ENCODE measurements around the gene MED13.

MED13 gene

DNA sequence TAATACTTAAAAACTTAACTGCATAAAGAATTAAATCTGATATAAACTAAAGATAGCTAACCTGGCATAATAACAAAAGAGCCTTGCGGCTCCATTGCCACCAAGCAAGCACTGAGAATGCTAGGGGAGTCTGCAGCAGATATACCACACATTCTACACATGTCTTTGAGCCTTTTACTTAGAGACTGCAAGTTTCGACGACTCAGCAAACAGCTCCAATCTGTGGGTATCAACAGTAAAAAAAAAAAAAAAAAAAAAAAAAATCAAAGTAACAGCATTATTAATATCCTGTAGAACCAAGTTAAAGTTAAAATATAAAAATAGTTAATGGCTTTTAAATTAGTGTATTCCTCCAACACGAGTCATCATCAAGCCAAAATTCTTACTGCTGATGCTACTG is 109.5 kb downstream of the MED13 start:
- ChIA-PET POLR2A (no interaction called here), CTCF (interaction anchor here (1.5 kb wide), 1 partner anchor 154 kb away, joined by 6 read pairs; no protein-coding TSS in a partner anchor)
- no peak for DNase-seq (ENCODE audit: low read depth, low spot score)
- no peak for TF ChIP-seq CTCF (IDR thresholded peaks at IDR 0.05; ENCODE audit: insufficient read depth, low read length, missing control alignments)
- no peak overlapping the region for H3K4me3 ChIP-seq (ENCODE audit: low read depth, low read length)

DNA sequence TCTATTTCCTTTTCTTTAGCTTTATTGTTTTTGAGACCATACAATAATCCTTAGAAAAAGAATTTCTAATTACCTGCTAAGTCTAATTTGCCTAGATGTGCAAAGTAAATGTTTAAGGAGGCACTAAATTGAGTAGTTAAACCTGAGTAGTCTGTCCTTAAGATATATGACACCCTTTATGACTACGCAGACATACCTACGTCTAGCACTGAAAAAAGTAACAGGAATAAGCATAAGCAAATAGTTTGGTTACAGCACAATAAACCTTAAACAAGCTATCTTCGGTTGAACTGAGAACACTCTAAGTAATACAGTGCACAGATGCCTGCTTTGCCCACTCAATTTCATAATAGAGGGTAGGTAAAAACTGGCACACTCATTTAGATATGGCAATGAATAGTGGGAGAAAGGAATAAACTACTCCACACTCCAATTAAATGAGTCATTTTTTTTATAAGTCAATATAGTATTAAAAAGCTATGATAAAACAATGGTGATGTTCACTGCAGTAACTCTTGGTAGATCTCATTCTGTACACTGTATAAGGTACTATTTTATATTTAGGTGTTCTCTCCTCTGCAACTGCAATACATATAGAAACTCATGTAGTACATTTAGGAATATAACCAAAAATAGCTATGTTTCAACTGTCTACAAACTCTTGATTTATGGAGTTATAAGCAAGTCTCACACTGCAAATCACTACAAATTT is 117.6 kb downstream of the MED13 start:
- DNase-seq (ENCODE audit: low read depth, low spot score) = no peak
- CTCF ChIA-PET = interaction anchor here (1.0 kb wide), 1 partner anchor 9 kb away, joined by 3 read pairs; no protein-coding TSS in a partner anchor
- H3K4me3 ChIP-seq (ENCODE audit: low read depth, low read length) = no peak overlapping the region
- no peak for TF ChIP-seq CTCF (IDR thresholded peaks at IDR 0.05; ENCODE audit: insufficient read depth, low read length, missing control alignments)
- POLR2A ChIA-PET = no interaction called here

DNA sequence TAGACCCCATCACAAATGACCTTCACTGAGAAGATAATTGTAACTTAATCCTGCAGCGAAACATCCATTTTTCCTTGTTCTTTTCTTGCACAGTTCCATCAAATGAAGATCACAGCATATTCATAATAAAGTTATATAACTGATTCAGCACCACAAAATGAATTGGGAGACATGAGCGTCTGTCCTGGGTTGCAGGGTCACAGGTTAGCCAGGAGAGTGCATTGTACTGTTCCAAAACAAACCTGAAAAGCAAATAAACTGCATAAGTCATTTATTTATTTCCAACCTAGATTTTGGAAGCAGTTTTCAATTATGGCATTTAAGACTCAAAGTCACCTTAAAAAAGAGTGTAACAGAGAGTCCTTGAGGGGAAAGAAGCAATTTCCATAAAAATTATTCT is 118.7 kb downstream of the MED13 start:
- no peak for DNase-seq (ENCODE audit: low read depth, low spot score)
- ChIA-PET POLR2A (no interaction called here), CTCF (no interaction called here)
- TF ChIP-seq CTCF (IDR thresholded peaks at IDR 0.05; ENCODE audit: insufficient read depth, low read length, missing control alignments) = no peak
- no peak overlapping the region for H3K4me3 ChIP-seq (ENCODE audit: low read depth, low read length)

DNA sequence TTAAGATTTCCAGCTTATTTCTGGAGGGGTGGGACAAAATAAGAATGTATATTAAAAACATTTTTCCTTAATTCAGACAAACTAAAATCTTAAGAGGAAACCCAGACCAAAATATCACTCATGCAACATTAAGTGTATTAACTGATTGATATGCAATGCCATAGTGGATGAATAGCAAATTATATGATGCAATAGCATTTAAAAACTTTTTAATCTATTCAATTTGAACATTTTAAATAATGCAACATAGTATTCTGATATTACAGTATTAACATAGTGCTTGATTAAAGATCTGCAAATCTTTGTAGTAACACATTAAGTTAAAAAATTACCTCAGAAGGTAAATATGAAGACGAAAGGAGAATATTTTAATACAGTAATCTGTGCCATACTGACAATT is 122.0 kb downstream of the MED13 start:
- ChIA-PET CTCF (interaction anchor here (2.0 kb wide), 1 partner anchor 123 kb away, joined by 7 read pairs; no protein-coding TSS in a partner anchor), POLR2A (no interaction called here)
- H3K4me3 ChIP-seq (ENCODE audit: low read depth, low read length) = no peak overlapping the region
- TF ChIP-seq CTCF (IDR thresholded peaks at IDR 0.05; ENCODE audit: insufficient read depth, low read length, missing control alignments) = no peak
- no peak for DNase-seq (ENCODE audit: low read depth, low spot score)

- DNase-seq (ENCODE audit: low read depth, low spot score) = no peak
- no peak for TF ChIP-seq CTCF (IDR thresholded peaks at IDR 0.05; ENCODE audit: insufficient read depth, low read length, missing control alignments)
- ChIA-PET POLR2A (interaction anchor here (1.2 kb wide), 1 partner anchor 167 kb away, joined by 4 read pairs; no protein-coding TSS in a partner anchor), CTCF (interaction anchor here (0.8 to 2.0 kb wide), 3 partner anchors 91 to 530 kb away, joined by 3 to 7 read pairs (median 3); no protein-coding TSS in a partner anchor)
- no peak overlapping the region for H3K4me3 ChIP-seq (ENCODE audit: low read depth, low read length)
Measured at GRCh38 chr17:61942085-61942484, 123.0 kb downstream of the MED13 start.

DNA sequence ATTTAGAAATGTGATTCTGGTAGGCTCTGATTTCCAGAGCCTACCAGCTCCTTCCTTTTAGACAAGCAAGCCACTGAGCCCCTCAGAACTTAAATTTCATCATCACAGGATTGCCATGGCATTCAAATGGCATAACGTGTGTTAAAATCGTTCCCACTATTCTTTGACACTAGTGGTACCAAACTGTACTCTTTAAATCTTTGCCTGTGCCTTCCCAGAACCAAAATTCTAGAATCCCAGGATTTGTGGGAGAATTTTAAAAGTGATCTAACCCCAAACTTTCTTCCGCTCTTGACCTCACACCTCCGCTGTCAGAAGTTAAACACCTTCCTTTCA is 137.0 kb downstream of the MED13 start:
- CTCF ChIA-PET = interaction anchor here (0.6 kb wide), 1 partner anchor 138 kb away, joined by 3 read pairs; no protein-coding TSS in a partner anchor
- TF ChIP-seq CTCF (IDR thresholded peaks at IDR 0.05; ENCODE audit: insufficient read depth, low read length, missing control alignments) = no peak
- peak overlapping the region; percentile 9; the same call in 1 of the 2 replicates for H3K4me3 ChIP-seq (ENCODE audit: low read depth, low read length)
- POLR2A ChIA-PET = interaction anchor here (1.0 kb wide), 1 partner anchor 10 kb away, joined by 4 read pairs; no protein-coding TSS in a partner anchor
- no peak for DNase-seq (ENCODE audit: low read depth, low spot score)
